HepG2 (cell line): ENCODE data around the gene SHBG. TPM values are rescaled to one million over a fixed set of nuclear protein-coding genes. Genes with fewer than 3 reads are reported as not detected.
A peak's percentile ranks its signal among the peaks of the same experiment; 100 is the strongest.

Experiments
- ADNP ChIP-seq: sonication (generic); formaldehyde crosslinking; IDR thresholded peaks from 2 replicates; pipeline ENCODE4 v1.4.0; 2020; ENCODE audit warnings: missing genetic modification reagents
- ARNT ChIP-seq: fragments of 450-650 bp; IDR thresholded peaks from 2 replicates; pipeline ENCODE4 v1.6.1; 2017
- BRD4 ChIP-seq: sonication (generic); formaldehyde crosslinking; IDR thresholded peaks from 2 replicates; pipeline ENCODE4 v1.4.0; 2020; ENCODE audit warnings: missing genetic modification reagents
- CENPT ChIP-seq: sonication (generic); formaldehyde crosslinking; IDR thresholded peaks from 2 replicates; pipeline ENCODE4 v1.8.0; 2022; ENCODE audit warnings: low read depth, mild to moderate bottlenecking, moderate library complexity, missing genetic modification reagents
- KAT2B ChIP-seq: fragments of 150-350 bp; IDR thresholded peaks from 2 replicates; pipeline ENCODE4 v1.6.1; 2014; ENCODE audit warnings: low read depth, low read length, borderline replicate concordance
- MED13 ChIP-seq: sonication (generic); formaldehyde crosslinking; IDR thresholded peaks from 2 replicates; pipeline ENCODE4 v1.5.0; 2020; ENCODE audit warnings: missing genetic modification reagents
- MYC ChIP-seq: sonication (generic); formaldehyde crosslinking; IDR thresholded peaks from 2 replicates; pipeline ENCODE4 v1.9.0; 2021; ENCODE audit warnings: missing genetic modification reagents, borderline replicate concordance
- NFATC3 ChIP-seq: sonication (generic); formaldehyde crosslinking; IDR thresholded peaks from 2 replicates; pipeline ENCODE4 v1.5.1; 2020; ENCODE audit warnings: mild to moderate bottlenecking, missing genetic modification reagents
- PAX8 ChIP-seq: sonication (generic); formaldehyde crosslinking; IDR thresholded peaks from 2 replicates; pipeline ENCODE4 v1.8.0; 2022; ENCODE audit warnings: mild to moderate bottlenecking, missing genetic modification reagents, borderline replicate concordance
- POLR2AphosphoS2 ChIP-seq: IDR thresholded peaks from 2 replicates; pipeline ENCODE4 v1.6.1; 2011; ENCODE audit warnings: low read depth, low read length, improper control_type of control experiment
- SMAD1 ChIP-seq: sonication (generic); formaldehyde crosslinking; IDR thresholded peaks from 2 replicates; pipeline ENCODE4 v1.4.0; 2020; ENCODE audit warnings: missing genetic modification reagents, low read depth, mild to moderate bottlenecking, borderline replicate concordance
- SP4 ChIP-seq: sonication (generic); formaldehyde crosslinking; IDR thresholded peaks from 2 replicates; pipeline ENCODE4 v1.8.1; 2023; ENCODE audit warnings: mild to moderate bottlenecking, missing genetic modification reagents
- SRSF1 ChIP-seq: fragments of 200-400 bp; formaldehyde crosslinking; optimal IDR thresholded peaks from 2 replicates; pipeline ENCODE3; 2017; ENCODE audit warnings: mild to moderate bottlenecking, low read depth, low read length, moderate library complexity
- TBP ChIP-seq: sonication (generic); formaldehyde crosslinking; IDR thresholded peaks from 2 replicates; pipeline ENCODE4 v1.5.0; 2020; ENCODE audit warnings: missing genetic modification reagents
- ZC3H13 ChIP-seq: sonication (generic); formaldehyde crosslinking; IDR thresholded peaks from 2 replicates; pipeline ENCODE4 v1.8.1; 2023; ENCODE audit warnings: mild to moderate bottlenecking, missing genetic modification reagents, moderate library complexity
- ZFP36L1 ChIP-seq: sonication (generic); formaldehyde crosslinking; IDR thresholded peaks from 2 replicates; pipeline ENCODE4 v1.8.0; 2022; ENCODE audit warnings: mild to moderate bottlenecking, missing genetic modification reagents, moderate library complexity
- ZFY ChIP-seq: sonication (generic); formaldehyde crosslinking; IDR thresholded peaks from 2 replicates; pipeline ENCODE4 v1.4.0; 2020; ENCODE audit warnings: missing genetic modification reagents
- ZNF20 ChIP-seq: sonication (generic); formaldehyde crosslinking; IDR thresholded peaks from 2 replicates; pipeline ENCODE4 v1.4.0; 2020; ENCODE audit warnings: mild to moderate bottlenecking, moderate library complexity, missing genetic modification reagents
- ZNF24 ChIP-seq: fragments of 450-650 bp; IDR thresholded peaks from 2 replicates; pipeline ENCODE4 v1.6.1; 2017; ENCODE audit warnings: antibody characterized with exemption, mild to moderate bottlenecking
- ZNF678 ChIP-seq: sonication (generic); formaldehyde crosslinking; IDR thresholded peaks from 2 replicates; pipeline ENCODE4 v1.4.0; 2020; ENCODE audit warnings: mild to moderate bottlenecking, missing genetic modification reagents
- ZNF788 ChIP-seq: sonication (generic); formaldehyde crosslinking; IDR thresholded peaks from 2 replicates; pipeline ENCODE4 v1.5.0; 2020; ENCODE audit warnings: mild to moderate bottlenecking, missing genetic modification reagents, borderline replicate concordance
- polyA plus RNA-seq, 8 experiments: library from polyadenylated mRNA; depleted of rRNA in 3 of 8; stranded (reverse) in 7 of 8; unstranded in 1 of 8; fragments of >200 nt; fragmentation: Illumina TruSeq in 4 of 8; extraction: Trizol in 4 of 8; gene quantifications; 2 replicates each; pipeline versions ENCODE4 v1.2.1 to v1.2.3, GENCODE V29; 2011 to 2016; ENCODE audit warnings: low read depth in 4 of 8, missing spikeins in 1 of 8, mixed read lengths in 1 of 8; ENCODE audit not compliant: insufficient read depth in 1 of 8
- total RNA-seq, 5 experiments: library from RNA; depleted of rRNA; stranded (reverse); fragments of >200 nt; fragmentation: Illumina TruSeq; extraction: Trizol; gene quantifications; 2 replicates each; pipeline ENCODE4 v1.2.3, GENCODE V29; 2016; ENCODE audit warnings: low read depth in 1 of 5
- TF ChIP-seq, protein P1 (sequence below): sonication (generic); formaldehyde crosslinking; IDR thresholded peaks from one replicate; pipeline ENCODE4 v1.5.1; 2020; ENCODE audit warnings: mild to moderate bottlenecking, missing genetic modification reagents; ENCODE audit errors: not compliant biosample characterization

The SHBG gene
- total and polyA plus RNA-seq, 2 of the 13 experiments (the other 11 are each of a cell fraction or from before 2014, with no cell fraction given): 4.0 to 6.1 TPM

DNA sequence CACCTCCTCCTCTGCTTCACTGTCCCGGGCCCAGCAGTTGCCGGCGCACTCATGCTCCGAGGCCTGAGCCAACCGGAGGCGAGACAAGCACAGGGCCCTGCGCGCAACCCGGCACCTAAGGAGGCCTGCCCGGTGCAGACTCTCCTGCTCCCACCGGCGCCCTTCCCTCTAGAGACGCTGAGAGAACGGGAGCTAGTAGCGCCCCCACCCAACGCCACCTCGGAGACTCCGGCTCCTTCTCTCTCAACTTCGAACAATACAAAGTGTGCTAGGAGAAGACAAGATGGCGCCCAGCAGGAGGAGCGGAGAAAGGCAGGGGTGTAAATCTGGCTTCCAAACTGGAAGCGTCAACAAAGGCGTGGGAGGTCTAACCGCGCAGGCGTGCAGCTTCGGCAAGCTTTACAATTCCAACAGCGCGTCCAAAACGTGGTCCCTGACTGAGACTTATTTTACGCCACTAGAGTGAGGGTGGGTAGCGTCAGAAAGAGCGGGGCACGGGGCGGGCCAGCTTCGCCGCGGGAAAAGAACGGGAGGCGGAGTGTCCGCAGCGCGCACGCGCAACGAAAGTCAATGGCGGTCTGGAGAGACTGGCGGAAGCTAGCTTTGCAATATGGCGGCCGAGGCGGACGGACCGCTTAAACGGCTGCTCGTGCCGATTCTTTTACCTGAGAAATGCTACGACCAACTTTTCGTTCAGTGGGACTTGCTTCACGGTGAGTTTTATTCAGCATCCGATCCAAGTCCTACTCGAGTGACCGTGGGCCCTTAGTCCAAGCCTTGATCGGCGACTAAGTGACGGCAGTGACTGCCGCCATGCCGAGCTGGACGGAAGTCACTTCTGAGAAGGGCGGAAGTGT lies 46.5 kb upstream of the SHBG start, which contains the start of gene MPDU1 (continued):
- TF ChIP-seq PAX8 (CRISPR knock-in tag) (no peak), SMAD1 (CRISPR knock-in tag) (no peak; the same call in 1 of the 2 replicates), BRD4 (CRISPR knock-in tag) (peak; percentile 93), POLR2AphosphoS2 (no peak), ARNT (no peak), TBP (CRISPR knock-in tag) (no peak), ZFY (CRISPR knock-in tag) (peak; percentile 66), ADNP (no peak), MED13 (CRISPR knock-in tag) (peak; percentile 92), ZNF24 (0 out of 2 replicates have a peak, but pooled peaks have one; percentile 14), SP4 (CRISPR knock-in tag) (peak; percentile 61; the same call in 1 of the 2 replicates), CENPT (CRISPR knock-in tag) (peak; percentile 18; the same call in 1 of the 2 replicates), ZNF678 (CRISPR knock-in tag) (0 out of 2 replicates have a peak, but pooled peaks have one; percentile 17), KAT2B (no peak), MYC (peak; percentile 91), SRSF1 (peak; percentile 58), ZC3H13 (no peak), ZNF20 (no peak), NFATC3 (CRISPR knock-in tag) (peak; percentile 55; the same call in 1 of the 2 replicates), ZNF788 (CRISPR knock-in tag) (peak; percentile 45; the same call in 1 of the 2 replicates), ZFP36L1 (CRISPR knock-in tag) (peak; percentile 82; the same call in 1 of the 2 replicates)
- TF ChIP-seq, protein P1, sequence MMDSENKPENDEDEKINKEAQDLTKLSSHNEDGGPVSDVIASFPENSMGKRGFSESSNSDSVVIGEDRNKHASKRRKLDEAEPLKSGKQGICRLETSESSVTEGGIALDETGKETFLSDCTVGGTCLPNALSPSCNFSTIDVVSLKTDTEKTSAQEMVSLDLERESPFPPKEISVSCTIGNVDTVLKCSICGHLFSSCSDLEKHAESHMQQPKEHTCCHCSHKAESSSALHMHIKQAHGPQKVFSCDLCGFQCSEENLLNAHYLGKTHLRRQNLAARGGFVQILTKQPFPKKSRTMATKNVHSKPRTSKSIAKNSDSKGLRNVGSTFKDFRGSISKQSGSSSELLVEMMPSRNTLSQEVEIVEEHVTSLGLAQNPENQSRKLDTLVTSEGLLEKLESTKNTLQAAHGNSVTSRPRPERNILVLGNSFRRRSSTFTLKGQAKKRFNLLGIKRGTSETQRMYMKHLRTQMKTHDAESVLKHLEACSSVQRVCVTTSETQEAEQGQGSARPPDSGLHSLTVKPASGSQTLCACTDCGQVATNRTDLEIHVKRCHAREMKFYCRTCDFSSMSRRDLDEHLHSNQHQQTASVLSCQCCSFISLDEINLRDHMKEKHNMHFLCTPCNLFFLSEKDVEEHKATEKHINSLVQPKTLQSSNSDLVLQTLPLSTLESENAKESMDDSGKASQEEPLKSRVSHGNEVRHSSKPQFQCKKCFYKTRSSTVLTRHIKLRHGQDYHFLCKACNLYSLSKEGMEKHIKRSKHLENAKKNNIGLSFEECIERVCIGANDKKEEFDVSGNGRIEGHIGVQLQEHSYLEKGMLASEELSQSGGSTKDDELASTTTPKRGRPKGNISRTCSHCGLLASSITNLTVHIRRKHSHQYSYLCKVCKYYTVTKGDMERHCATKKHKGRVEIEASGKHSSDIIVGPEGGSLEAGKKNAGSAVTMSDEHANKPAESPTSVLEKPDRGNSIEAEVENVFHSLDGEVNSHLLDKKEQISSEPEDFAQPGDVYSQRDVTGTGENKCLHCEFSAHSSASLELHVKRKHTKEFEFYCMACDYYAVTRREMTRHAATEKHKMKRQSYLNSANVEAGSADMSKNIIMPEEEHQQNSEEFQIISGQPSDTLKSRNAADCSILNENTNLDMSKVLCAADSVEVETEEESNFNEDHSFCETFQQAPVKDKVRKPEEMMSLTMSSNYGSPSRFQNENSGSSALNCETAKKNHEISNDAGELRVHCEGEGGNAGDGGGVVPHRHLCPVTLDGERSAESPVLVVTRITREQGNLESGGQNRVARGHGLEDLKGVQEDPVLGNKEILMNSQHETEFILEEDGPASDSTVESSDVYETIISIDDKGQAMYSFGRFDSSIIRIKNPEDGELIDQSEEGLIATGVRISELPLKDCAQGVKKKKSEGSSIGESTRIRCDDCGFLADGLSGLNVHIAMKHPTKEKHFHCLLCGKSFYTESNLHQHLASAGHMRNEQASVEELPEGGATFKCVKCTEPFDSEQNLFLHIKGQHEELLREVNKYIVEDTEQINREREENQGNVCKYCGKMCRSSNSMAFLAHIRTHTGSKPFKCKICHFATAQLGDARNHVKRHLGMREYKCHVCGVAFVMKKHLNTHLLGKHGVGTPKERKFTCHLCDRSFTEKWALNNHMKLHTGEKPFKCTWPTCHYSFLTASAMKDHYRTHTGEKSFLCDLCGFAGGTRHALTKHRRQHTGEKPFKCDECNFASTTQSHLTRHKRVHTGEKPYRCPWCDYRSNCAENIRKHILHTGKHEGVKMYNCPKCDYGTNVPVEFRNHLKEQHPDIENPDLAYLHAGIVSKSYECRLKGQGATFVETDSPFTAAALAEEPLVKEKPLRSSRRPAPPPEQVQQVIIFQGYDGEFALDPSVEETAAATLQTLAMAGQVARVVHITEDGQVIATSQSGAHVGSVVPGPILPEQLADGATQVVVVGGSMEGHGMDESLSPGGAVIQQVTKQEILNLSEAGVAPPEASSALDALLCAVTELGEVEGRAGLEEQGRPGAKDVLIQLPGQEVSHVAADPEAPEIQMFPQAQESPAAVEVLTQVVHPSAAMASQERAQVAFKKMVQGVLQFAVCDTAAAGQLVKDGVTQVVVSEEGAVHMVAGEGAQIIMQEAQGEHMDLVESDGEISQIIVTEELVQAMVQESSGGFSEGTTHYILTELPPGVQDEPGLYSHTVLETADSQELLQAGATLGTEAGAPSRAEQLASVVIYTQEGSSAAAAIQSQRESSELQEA (CRISPR knock-in tag): no peak
